ENCODE measurements around the gene KANK4. TPM values are rescaled to one million over a fixed set of nuclear protein-coding genes. Genes with fewer than 3 reads are reported as not detected.
"Not testable (repeated sequence)": the region's sequence is repeated elsewhere in the genome, so short reads cannot be mapped to it uniquely, and the experiment has no call there.

Gene KANK4
- polyA plus RNA-seq, 4 donors: 19.3 to 45.3 (median 20.4) TPM

DNA sequence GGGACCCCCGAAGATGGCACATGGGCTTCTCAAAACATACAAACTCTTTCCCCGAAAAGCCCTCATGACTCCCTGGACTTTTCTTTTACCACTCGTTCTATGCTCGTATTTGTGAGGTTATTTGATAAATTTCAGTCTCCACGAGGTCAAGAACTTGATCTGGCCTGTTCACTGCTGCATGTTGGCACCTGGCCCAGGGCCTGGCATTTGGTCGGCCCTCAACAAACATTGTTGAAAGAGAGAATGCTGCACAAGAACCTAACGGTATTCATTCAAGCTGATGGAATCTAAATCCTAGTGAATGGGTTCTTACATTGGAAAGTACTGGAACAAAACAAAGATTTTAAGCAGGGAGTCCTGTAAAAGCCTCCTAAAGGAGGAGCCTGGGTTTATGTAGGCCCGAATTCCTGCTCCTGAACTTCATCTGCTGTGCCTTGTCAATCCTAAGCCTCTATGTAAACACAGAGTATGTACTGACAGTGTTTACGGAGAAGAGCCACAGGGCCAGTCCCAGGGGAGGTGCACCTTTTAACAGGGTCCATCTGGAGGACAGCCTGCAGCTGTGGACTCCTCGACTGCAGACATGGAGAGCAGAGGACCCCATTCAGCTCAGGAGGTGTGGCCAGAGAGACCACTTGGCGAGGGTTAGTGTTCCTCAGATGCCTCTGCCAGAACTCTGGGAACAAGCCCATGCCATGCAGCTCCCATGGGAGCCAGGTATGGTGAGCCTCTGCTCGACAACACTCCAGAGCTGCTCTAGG, 77.7 kb downstream of the KANK4 start:
- DNase-seq (ENCODE audit: low read depth in 4 of 4, low spot score in 3 of 4): no peak

DNA sequence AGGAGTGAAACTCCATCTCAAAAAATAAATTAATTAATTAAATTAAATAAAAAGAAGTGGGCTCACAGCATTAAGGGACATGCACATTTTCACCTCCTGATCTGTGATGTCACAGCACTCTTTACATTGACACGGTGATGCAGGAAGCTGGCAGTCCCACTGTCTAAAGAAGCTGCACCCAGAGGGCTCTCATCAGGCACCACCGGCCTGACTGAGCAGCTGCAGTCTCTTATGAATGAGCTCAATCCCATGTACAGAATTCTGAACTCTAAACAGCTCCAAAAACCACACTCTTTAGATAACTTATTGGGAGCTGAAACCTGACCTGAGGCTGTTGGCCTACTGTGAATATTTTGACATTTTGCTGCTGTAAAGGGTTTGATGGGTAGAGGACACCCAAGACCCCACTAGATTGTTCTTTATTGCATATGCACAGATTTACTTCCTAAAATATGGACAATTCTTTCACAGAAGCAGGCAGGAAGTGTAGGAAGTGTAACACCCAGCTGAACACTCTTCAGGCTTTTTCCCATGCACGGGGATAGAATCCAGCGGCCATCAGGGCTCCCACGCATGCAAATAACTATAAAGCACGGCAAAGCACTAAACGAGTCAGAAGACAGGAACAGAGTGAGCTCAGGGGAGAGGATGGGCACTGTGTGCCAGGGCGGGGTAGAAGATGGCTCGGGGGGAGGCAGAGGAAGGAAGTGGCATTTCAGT, 78.4 kb downstream of the KANK4 start:
- no peak for DNase-seq (ENCODE audit: low read depth in 4 of 4, low spot score in 3 of 4)

DNA sequence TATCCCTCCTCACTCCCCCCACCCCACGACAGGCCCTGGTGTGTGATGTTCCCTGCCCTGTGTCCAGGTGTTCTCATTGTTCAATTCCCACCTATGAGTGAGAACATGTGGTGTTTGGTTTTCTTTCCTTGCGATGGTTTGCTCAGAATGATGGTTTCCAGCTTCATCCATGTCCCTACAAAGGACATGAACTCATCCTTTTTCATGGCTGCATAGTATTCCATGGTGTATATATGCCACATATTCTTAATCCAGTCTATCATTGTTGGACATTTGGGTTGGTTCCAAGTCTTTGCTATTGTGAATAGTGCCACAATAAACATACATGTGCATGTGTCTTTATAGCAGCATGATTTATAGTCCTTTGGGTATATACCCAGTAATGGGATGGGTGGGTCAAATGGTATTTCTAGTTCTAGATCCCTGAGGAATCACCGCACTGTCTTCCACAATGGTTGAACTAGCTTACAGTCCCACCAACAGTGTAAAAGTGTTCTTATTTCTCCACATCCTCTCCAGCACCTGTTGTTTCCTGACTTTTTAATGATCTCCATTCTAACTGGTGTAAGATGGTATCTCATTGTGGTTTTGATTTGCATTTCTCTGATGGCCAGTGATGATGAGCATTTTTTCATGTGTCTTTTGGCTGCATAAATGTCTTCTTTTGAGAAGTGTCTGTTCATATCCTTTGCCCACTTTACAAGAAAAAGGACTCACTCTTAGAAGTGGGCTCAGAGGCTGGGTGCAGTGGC, 79.4 kb downstream of the KANK4 start:
- DNase-seq (ENCODE audit: low read depth in 4 of 4, low spot score in 3 of 4): not testable (repeated sequence)

DNA sequence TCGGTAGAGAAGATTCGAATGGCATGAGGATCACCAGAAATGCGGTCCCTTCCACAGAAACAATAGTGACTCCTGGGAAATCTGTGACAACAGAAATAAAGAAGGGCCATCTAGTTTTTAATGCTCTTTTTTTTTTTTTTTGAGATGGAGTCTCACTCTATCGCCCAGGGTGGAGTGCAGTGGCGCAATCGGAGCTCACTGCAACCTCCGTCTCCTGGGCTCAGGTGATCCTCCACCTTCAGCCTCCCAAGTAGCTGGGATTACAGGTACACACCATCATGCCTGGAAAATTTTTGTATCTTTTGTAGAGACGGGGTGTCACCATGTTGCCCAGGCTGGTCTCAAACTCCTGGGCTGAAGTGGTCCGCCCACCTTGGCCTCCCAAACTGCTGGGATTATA, 80.7 kb downstream of the KANK4 start:
- DNase-seq (ENCODE audit: low read depth in 4 of 4, low spot score in 3 of 4): no peak

DNA sequence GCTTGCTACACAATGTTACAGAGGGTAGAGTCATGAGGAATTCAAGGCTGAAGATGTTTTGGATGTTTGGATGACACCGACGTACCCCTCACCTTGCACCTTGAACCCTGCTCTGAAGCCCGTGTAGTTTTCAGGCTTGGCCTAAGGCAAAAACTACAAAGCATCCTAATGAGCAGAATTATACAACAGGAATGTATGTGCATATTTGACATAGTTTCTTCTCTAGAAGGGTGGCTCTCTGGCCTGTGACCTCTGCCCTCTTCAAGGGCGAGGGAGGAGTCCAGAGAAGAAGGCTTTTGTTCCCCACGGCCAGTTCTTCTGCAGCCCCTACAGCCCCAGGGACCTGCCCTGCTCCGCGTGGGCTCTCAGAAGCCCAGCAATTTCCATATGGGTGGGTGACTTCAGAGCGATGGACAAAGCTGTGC, 81.3 kb downstream of the KANK4 start:
- no peak for DNase-seq (ENCODE audit: low read depth in 4 of 4, low spot score in 3 of 4)

DNA sequence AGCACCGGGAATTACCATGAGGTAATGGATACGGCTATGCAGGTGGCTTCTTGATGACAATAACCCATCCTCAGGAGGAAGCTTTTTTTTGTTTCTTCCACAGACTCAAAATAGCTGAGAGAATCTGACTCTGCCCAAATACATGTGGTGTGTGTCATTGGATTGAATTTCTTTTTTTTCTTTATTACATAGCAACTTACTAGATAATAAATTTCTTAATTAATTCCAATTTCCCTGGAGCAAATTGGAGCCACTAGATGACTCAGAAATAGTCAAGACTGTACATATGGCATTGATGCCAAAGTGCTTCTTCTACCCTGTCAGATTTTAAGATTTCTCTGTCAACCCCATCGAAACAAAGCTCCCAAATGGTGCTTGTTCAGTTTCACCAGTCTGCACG, 81.9 kb downstream of the KANK4 start:
- DNase-seq (ENCODE audit: low read depth in 4 of 4, low spot score in 3 of 4): no peak

DNA sequence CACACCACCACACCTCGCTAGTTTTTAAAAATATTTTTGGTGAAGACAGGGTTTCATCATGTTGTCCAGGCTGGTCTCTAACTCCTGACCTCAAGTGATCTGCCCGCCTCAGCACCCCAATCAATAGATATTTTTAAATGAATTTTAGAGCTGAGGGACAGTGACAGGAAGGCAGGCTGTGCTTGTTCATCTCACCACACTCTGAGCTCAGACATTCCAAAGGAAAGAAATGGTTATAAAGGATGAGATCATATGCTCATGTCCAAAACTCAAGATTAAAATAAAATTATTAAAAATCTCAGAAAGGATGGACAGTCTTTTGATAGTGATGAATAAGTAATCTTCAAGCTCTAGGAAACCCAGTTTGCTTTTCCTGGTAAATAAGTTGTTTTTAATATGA, 83.7 kb downstream of the KANK4 start:
- no peak for DNase-seq (ENCODE audit: low read depth in 4 of 4, low spot score in 3 of 4)

DNA sequence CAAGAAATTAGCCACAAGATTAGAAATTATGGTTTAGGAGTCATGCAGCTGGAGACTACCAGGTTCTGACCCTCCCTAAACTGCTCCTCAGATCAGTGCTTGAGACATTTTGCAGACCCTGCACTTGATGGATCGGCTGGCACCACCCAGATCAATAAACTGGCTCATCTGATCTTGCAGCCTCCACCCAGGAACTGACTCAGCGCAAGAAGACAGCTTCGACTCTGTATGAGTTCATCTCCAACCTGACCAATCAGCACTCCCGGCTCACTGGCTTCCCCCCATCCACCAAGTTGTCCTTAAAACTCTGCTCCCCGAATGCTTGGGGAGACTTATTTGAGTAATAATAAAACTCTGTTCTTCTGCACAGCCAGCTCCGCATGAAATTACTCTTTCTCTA, 84.5 kb downstream of the KANK4 start:
- DNase-seq (ENCODE audit: low read depth in 4 of 4, low spot score in 3 of 4): no peak

DNA sequence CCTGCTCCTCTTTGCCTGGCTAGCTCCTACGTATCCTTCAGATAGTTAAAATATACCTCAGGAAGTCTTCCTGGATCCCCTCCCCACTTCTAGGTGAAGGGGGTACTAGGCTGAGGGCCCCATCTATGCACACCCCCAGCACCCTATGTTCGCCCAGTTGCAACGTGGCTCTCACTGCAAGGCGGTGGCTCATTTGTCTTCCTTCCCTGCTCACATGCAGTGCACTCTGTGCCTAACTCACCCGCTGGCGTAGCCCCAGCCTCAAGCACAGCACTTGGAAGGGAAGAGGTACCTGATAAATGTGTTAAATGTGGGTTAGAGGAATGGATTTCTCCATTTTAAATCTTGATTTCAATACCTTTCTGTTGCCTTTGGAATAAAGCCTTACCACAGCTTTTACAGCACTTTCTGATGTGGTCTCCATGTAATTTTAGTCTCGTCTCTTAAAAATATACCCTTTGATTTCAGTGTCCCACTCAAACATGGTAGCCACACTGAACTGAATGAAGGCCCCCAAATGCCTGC, 85.2 kb downstream of the KANK4 start:
- DNase-seq (ENCODE audit: low read depth in 4 of 4, low spot score in 3 of 4): no peak

DNA sequence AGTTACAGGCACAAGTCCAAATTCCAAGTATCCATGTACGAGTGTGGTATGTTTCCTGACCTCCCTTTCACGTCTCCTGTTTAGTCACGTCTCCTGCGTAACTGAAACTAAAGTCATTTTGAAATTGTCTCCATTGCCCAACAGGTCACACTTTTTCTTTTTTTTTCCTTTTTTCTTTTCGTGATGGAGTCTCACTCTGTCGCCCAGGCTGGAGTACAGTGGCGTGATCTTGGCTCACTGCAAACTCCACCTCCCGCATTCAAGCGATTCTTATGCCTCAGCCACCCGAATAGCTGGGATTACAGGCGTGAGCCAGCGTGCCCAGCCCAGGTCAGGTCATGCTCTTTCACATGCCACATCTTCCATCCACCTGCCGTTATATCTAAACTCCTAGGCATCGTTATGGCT, 86.4 kb downstream of the KANK4 start:
- no peak for DNase-seq (ENCODE audit: low read depth in 4 of 4, low spot score in 3 of 4)

DNA sequence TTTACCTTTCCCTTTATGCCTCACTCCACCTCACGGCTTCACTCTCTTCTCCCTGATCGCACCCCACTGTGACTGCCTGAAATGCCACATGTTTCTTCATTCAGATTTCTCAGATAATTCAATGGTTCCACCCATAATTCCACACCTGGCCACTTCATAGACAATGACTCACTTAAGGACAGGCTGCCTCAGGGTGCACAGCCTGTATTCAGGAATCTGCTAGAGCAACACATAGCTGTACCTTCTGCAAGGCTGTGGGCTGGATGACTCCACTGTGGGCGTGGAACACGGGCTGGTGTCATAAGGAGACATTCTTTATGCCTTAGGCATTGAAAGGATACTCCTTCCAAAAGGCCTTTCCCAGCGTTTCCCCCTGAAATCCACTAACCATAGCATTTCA, 88.5 kb downstream of the KANK4 start:
- no peak for DNase-seq (ENCODE audit: low read depth in 4 of 4, low spot score in 3 of 4)

DNA sequence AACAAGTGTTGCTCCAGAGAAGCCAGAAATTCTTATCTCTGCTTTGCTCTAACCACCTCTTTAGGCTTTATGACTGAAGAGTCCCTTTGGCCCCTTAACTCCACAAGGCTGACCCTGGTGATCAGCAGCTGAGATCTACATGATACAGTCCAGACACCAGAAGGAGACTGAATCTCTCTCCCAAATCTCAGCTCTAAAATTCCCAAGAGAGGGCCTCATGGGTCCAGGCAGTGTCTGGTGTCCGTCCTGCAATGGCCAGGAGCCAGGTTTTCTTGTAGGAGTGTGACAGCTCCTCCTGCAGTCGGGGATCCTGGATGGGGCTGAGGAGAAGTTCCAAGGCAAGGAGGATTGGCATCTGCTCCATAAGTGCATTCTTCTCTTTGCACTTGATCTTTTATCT, 89.3 kb downstream of the KANK4 start:
- DNase-seq (ENCODE audit: low read depth in 4 of 4, low spot score in 3 of 4): no peak

DNA sequence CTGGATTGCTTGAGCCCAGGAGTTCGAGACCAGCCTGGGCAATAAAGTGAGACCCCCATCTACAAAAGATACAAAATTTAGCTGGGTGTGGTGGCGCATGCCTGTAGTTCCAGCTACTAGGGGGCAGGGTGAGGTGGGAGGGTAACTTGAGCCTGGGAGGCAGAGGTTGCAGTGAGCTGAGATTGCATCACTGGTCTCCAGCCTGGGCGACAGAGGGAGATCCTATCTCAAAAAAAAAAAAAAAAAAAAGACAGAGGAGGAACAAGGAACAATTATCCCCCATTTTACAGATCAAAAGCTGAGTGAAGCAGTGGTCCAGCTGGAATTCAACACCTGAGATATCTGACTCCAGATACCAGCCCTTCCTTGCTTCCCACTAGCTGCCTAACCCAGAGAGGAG, 89.8 kb downstream of the KANK4 start:
- no peak for DNase-seq (ENCODE audit: low read depth in 4 of 4, low spot score in 3 of 4)

DNA sequence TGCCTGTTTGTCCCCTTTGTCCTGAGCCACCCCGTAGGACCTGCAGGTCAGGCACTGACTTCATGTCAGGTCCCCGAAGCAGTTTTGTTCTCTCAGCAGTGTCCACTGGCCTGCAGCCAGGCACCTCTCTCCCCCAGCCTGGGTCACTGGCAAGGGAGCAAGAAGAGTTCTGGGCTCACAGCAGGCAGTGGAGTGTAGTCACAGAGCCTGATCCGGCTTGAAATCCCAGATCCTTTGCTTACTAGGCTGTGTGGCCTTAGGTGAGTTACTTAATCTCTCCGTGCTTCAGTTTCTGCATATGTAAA, 90.4 kb downstream of the KANK4 start:
- DNase-seq (ENCODE audit: low read depth in 4 of 4, low spot score in 3 of 4): no peak

DNA sequence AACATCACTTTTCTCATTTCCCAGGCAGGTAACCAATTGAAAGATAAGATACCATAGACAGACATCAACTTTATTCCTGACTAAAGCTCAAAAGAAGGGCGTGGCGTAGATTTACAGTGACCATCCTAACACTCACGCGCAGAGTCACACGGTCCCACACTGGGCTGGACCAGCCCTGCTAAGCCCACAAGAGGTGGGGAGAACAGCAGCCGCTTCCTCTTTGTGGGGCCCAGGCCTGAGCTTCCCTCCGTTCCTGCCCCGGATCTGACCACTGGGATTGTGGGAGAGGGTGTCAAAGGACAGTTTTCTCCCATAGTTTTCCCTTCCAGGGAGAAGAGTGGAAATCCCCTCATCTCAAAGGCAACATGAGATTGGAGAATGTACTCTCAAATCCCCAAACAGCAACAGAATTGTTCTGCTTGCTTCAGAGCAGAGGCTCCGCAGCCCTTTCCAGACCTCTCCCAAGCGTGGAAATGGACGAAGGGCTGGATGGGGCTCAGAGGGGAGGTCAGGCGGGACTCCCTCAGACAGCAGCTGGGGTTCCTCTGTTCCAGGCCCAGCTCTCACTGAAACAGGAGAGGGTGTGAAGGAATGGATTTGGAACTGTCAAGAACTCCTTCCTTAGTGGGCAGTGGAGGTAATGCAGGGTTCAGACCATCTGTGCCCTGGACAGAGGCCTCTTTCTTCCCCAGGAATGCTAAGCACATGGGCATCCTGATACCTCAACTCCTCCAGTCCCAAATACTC, 90.9 kb downstream of the KANK4 start:
- DNase-seq (ENCODE audit: low read depth in 4 of 4, low spot score in 3 of 4): no peak

DNA sequence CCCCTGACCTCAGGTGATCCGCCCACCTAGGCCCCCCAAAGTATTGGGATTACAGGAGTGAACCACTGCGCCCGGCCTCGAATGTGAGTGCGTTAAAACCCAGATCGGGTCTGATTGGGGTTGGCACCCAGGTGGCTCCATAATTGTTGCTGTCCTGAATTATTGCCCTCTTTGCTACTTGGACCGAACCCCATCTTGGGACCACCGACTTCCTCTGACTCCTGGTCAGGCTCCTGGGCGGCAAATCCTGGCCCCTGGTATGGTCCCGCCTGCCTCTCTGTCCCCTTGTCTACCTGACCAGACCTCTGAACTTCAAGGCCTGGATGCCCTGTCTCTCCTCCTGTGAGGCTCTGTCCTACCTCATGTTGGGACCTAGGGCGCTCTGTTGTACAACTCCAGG, 91.7 kb downstream of the KANK4 start:
- no peak for DNase-seq (ENCODE audit: low read depth in 4 of 4, low spot score in 3 of 4)

DNA sequence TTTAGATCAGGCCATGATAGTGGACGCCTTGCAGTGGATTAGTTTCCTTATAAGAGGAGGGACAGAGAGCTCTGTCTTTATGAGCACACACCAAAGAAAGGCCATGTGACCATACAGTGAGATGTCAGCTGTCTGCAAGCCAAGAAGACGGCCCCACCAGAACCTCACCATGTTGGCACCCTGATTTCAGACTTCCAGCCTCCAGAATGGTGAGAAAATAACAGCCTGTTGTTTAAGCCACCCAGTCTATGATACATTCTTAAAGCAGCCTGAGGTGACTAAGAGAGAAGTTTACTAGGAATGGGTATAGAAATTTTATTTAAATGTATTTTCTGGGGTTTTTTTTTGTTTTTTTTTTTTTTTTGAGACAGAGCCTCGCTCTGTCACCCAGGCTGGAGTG, 95.1 kb downstream of the KANK4 start:
- no peak for DNase-seq (ENCODE audit: low read depth in 4 of 4, low spot score in 3 of 4)

DNA sequence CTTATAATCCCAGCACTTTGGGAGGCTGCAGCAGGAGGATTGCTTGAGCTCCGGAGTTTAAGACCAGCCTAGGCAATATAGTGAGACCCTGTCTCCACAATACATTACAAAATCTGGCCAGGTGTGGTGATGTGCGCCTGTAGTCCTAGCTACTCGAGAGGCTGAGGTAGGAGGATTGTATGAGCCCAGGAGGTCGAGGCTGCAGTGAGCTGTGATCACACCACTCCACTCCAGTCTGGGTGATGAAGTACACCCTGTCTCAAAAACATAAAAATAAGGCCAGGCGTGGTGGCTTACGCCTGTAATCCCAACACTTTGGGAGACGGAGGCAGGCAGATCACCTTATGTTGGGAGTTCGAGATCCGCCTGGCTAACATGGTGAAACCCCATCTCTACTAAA, 96.9 kb downstream of the KANK4 start:
- DNase-seq (ENCODE audit: low read depth in 4 of 4, low spot score in 3 of 4): no peak

DNA sequence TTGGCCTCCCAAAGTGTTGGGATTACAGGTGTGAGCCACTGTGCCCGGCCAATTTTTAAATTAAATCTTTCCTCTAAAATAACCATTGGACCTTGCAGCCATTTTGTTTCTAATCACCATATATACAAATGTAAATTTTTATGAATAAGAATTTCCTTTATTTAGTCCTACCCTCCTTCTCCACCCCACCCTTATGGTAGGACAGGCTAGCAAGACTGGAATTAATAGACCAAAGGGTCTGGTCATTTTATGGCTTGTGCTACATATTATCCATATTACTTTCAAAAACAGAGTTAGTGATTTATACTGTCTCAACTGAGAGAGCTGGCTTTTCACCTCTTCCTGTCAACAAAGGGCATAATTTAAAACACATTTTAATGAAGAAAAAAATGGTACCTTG, 98.1 kb downstream of the KANK4 start:
- no peak for DNase-seq (ENCODE audit: low read depth in 4 of 4, low spot score in 3 of 4)

DNA sequence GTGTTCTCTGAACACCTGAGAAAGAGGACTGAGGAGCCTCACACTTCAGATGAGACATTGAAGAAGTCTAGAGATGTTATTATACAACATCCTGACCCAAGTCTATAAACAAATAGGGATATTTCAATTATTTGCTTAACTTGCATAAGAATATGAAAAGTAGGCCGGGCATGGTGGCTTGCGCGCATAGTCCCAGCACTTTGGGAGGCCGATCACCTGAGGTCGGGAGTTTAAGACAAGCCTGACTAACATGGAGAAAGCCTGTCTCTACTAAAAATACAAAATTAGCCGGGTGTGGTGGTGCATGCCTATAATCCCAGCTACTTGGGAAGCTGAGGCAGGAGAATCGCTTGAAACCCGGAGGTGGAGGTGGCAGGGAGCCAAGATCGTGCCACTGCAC, 98.8 kb downstream of the KANK4 start:
- not testable (repeated sequence) for DNase-seq (ENCODE audit: low read depth in 4 of 4, low spot score in 3 of 4)

DNA sequence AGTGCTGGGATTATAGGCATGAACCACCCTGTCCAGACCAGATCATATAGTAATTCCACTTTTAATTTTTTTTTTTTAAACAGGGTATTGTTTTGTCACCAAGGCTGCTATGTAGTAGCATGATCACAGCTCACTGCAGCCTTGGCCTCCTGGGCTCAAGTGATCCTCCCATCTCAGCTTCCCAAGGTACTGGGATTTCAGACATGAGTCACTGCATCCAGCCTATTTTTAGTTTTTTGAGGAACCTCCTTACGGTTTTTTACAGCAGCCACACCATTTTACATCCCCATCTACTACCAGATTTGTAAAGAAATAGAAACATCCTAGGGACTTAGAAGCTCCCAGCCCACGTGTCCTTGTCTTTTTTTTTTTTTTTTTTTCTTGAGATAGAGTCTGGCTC, 100.6 kb downstream of the KANK4 start:
- DNase-seq (ENCODE audit: low read depth in 4 of 4, low spot score in 3 of 4): no peak
